Right cardiac atrium (tissue), 5 donors: Measurements from ENCODE around the gene ESPNL. TPM values are rescaled to one million over a fixed set of nuclear protein-coding genes. Genes with fewer than 3 reads are reported as not detected.
"Not testable (repeated sequence)": the region's sequence is repeated elsewhere in the genome, so short reads cannot be mapped to it uniquely, and the experiment has no call there.

Experiments used
- ATAC-seq, 2 donors: fragments of 200-7000 bp; cut with Tn5 transposase; one replicate each; pipeline versions ENCODE4 v1.8.0 to v1.9.1; 2020; ENCODE audit warnings: moderate library complexity in 2 of 2, mild to moderate bottlenecking in 1 of 2
- DNase-seq, 3 donors: peaks; one replicate each; pipeline ENCODE4 v3.0.0-alpha.2; 2020
- H3K27ac ChIP-seq: one replicate; pipeline ENCODE4 v1.5.1; 2013; ENCODE audit warnings: mild to moderate bottlenecking, low read length, control low read depth, moderate library complexity
- H3K27me3 ChIP-seq: one replicate; pipeline ENCODE4 v1.6.1; 2013; ENCODE audit not compliant: control insufficient read depth, insufficient read depth
- H3K4me1 ChIP-seq: one replicate; pipeline ENCODE4 v1.6.1; 2013; ENCODE audit warnings: low read length; ENCODE audit not compliant: control insufficient read depth, insufficient read depth
- H3K4me3 ChIP-seq: one replicate; pipeline ENCODE4 v1.5.1; 2013; ENCODE audit warnings: low read length, control low read depth
- H3K9me3 ChIP-seq: one replicate; pipeline ENCODE4 v1.6.1; 2013; ENCODE audit warnings: low read length; ENCODE audit not compliant: control insufficient read depth
- WGBS: extraction: QIAGEN DNeasy Blood & Tissue Kit; methylation state at CpG from one replicate; pipeline ENCODE4 v1.1.7; 2013; 5-methylcytosine and 5-hydroxymethylcytosine counted together
- intact Hi-C, 4 donors: fragments of 100-400 bp; cut with DNase I; formaldehyde crosslinking; loops; one replicate each; pipeline versions ENCODE4 v1.11.0 to v1.14.0; 2022 to 2023
- long read RNA-seq, 4 donors: library from polyadenylated mRNA; unstranded; transcript quantifications; one replicate each; pipeline ENCODE4 v2.0.0, GENCODE V29; 2020 to 2021
- polyA plus RNA-seq: library from polyadenylated mRNA; stranded (reverse); fragments of 200-250 nt; gene quantifications from one replicate; pipeline ENCODE4 v1.2.3, GENCODE V29; 2013
- total RNA-seq, 4 donors: library from RNA; stranded (reverse); fragmentation: NEBNext Ultra II Directional; extraction: Animal tissue kit (Norgen Biotek cat#: 25700); gene quantifications; one replicate each; pipeline ENCODE4 v1.2.1, GENCODE V29; 2021
- donor health status: healthy with polysubstance abuse.
- donor health status: DM: no; HTN: yes; CAD: no.
- donor health status: DM: no; HTN: no; CAD: no.
- donor health status: DM: no; HTN: yes; CAD: no; lungs with severe emphysema.
- donor health status: DM: yes; HTN: yes; CAD: no.

Gene ESPNL
- total RNA-seq (under 1 TPM; 0.29 to 0.60 (median 0.56) TPM), polyA plus RNA-seq (0.79 TPM)
- long read RNA-seq, donor 1, partial matches to known transcripts, result 3 of 6 reads
- long read RNA-seq, donor 1, other reads (novel, unspliced or antisense), result 3 of 6 reads
- long read RNA-seq, donor 2, result 0 reads
- long read RNA-seq, donor 3, result 0 reads
- long read RNA-seq, donor 4, partial matches to known transcripts, result 1 of 3 reads
- long read RNA-seq, donor 4, other reads (novel, unspliced or antisense), result 1 of 3 reads

- intact Hi-C loops, result no loop called here
- no peak for ATAC-seq
- H3K4me1 ChIP-seq, result no peaks in the 10 kb centered on the region
- no peaks in the 10 kb centered on the region for H3K27me3 ChIP-seq
- no peak within 1 kb of the TSS for H3K27ac ChIP-seq
- H3K9me3 ChIP-seq, result no peaks in the 10 kb centered on the region
- 84% methylated on average over 38 of the region's 38 CpGs for WGBS
- DNase-seq, result peak; percentile 13 to 40 (median 29)
- H3K4me3 ChIP-seq, result no peak within 1 kb of the TSS
Measured at GRCh38 chr2:238100049-238100820, at the start of gene ESPNL. ESPNL (plus strand) TSS chr2:238100340; CDS start chr2:238100420, 80 bp downstream.

- DNase-seq (no peak), ATAC-seq (no peak)
- intact Hi-C loops, result no loop called here
- H3K4me1 ChIP-seq, result no peaks in the 10 kb centered on the region
- no peaks in the 10 kb centered on the region for H3K9me3 ChIP-seq
- WGBS, result 91% methylated on average over 2 of the region's 2 CpGs
- no peak overlapping the region for H3K4me3 ChIP-seq
- no peak overlapping the region for H3K27ac ChIP-seq
- no peaks in the 10 kb centered on the region for H3K27me3 ChIP-seq
Measured at GRCh38 chr2:238053191-238053776, 46.9 kb upstream of the ESPNL start.

GRCh38 chr2:238055841-238056240, 44.3 kb upstream of the ESPNL start:
- H3K4me1 ChIP-seq, result no peaks in the 10 kb centered on the region
- intact Hi-C loops, result no loop called here
- 49% methylated on average over 3 of the region's 3 CpGs for WGBS
- no peak for DNase-seq
- no peak overlapping the region for H3K4me3 ChIP-seq
- H3K27me3 ChIP-seq, result no peaks in the 10 kb centered on the region
- no peak overlapping the region for H3K27ac ChIP-seq
- no peaks in the 10 kb centered on the region for H3K9me3 ChIP-seq
- ATAC-seq, result no peak

- H3K4me1 ChIP-seq, H3K9me3 ChIP-seq, DNase-seq, intact Hi-C loops, ATAC-seq, H3K27me3 ChIP-seq, H3K4me3 ChIP-seq: not testable (repeated sequence)
- peak overlapping the region; percentile 36 for H3K27ac ChIP-seq
- 86% methylated on average over 44 of the region's 44 CpGs for WGBS
Measured at GRCh38 chr2:238057696-238058575, 42.2 kb upstream of the ESPNL start.

- no peak overlapping the region for H3K27ac ChIP-seq
- H3K4me1 ChIP-seq, result no peaks in the 10 kb centered on the region
- no peak for DNase-seq
- WGBS, result 71% methylated on average over 3 of the region's 3 CpGs
- H3K4me3 ChIP-seq, result peak overlapping the region; percentile 92
- no peaks in the 10 kb centered on the region for H3K9me3 ChIP-seq
- no peak for ATAC-seq
- H3K27me3 ChIP-seq, result no peaks in the 10 kb centered on the region
- intact Hi-C loops, result no loop called here
Measured at GRCh38 chr2:238059505-238059904, 40.6 kb upstream of the ESPNL start.

GRCh38 chr2:238060096-238060541, 40.0 kb upstream of the ESPNL start:
- H3K27ac ChIP-seq, result peak overlapping the region; percentile 93
- intact Hi-C loops, result loop anchor here in 1 of 4 donors (5.0 kb wide), 1 partner anchor 93 kb away; the partner anchor contains the start of gene UBE2F
- peak overlapping the region; percentile 92 for H3K4me3 ChIP-seq
- ATAC-seq, result no peak
- DNase-seq, result no peak
- no peaks in the 10 kb centered on the region for H3K27me3 ChIP-seq
- no peaks in the 10 kb centered on the region for H3K4me1 ChIP-seq
- H3K9me3 ChIP-seq, result no peaks in the 10 kb centered on the region
- WGBS, result 1% methylated on average over 18 of the region's 18 CpGs

GRCh38 chr2:238060542-238061314, 39.4 kb upstream of the ESPNL start, which contains the start of gene SCLY:
SCLY (plus strand) TSS chr2:238061001; CDS start chr2:238061055, 54 bp downstream.
- peak; percentile 99 to 100 for ATAC-seq
- Histone ChIP-seq H3K4me3 (peak within 1 kb of the TSS; percentile 92), H3K9me3 (no peaks in the 10 kb centered on the region), H3K4me1 (no peaks in the 10 kb centered on the region), H3K27me3 (no peaks in the 10 kb centered on the region), H3K27ac (peak within 1 kb of the TSS; percentile 93)
- DNase-seq, result peak; percentile 97 to 99 (median 99)
- intact Hi-C loops, result loop anchor here in 1 of 4 donors (5.0 kb wide), 1 partner anchor 93 kb away; the partner anchor contains the start of gene UBE2F
- WGBS, result under 1% methylated on average over 98 of the region's 98 CpGs

GRCh38 chr2:238061315-238062202, 38.6 kb upstream of the ESPNL start:
- Histone ChIP-seq H3K4me3 (peak overlapping the region; percentile 69), H3K27me3 (no peaks in the 10 kb centered on the region), H3K9me3 (no peaks in the 10 kb centered on the region), H3K4me1 (no peaks in the 10 kb centered on the region), H3K27ac (peak overlapping the region; percentile 14)
- DNase-seq, result peak in 1 of 3 donors; percentile 64
- ATAC-seq, result no peak
- WGBS, result 2% methylated on average over 29 of the region's 29 CpGs
- intact Hi-C loops, result loop anchor here in 1 of 4 donors (5.0 kb wide), 1 partner anchor 94 kb away; the partner anchor contains the start of gene UBE2F
